HG03342 (cell line): Measurements from ENCODE around the gene ZNF616.
A peak's percentile ranks its signal among the peaks of the same experiment; 100 is the strongest.

ENCODE experiments used
- ATAC-seq: cut with Tn5 transposase; IDR thresholded peaks from one replicate; pipeline ENCODE4 v1.9.1; 2021; ENCODE audit warnings: mild to moderate bottlenecking, moderate library complexity; ENCODE audit not compliant: unreplicated experiment

ZNF616 gene

GRCh38 chr19:52139252-52140031 is at the start of gene ZNF616:
TSS of gene ZNF616 (minus strand) at chr19:52139938. CDS start at chr19:52130512, 9,426 bp downstream.
- peak; percentile 51 for ATAC-seq

- no peak for ATAC-seq
Observed at GRCh38 chr19:52188822-52189734, 49.3 kb upstream of the ZNF616 start.

GRCh38 chr19:52187407-52187806 is 47.7 kb upstream of the ZNF616 start:
- ATAC-seq, result no peak

GRCh38 chr19:52176574-52176973 is 36.8 kb upstream of the ZNF616 start:
- ATAC-seq, result no peak

- ATAC-seq, result no peak
Observed at GRCh38 chr19:52172347-52172746, 32.6 kb upstream of the ZNF616 start.

- peak; percentile 85 for ATAC-seq
Observed at GRCh38 chr19:52171321-52172169, 31.8 kb upstream of the ZNF616 start, which contains the start of gene ZNF836. TSS of gene ZNF836 (minus strand) at chr19:52171621. CDS start at chr19:52168072, 3,549 bp downstream.

GRCh38 chr19:52170863-52171320 is 31.2 kb upstream of the ZNF616 start:
- ATAC-seq, result peak; percentile 24

- no peak for ATAC-seq
Observed at GRCh38 chr19:52170304-52170703, 30.6 kb upstream of the ZNF616 start.

- no peak for ATAC-seq
Observed at GRCh38 chr19:52155596-52156359, 16.0 kb upstream of the ZNF616 start.

- no peak for ATAC-seq
Observed at GRCh38 chr19:52148256-52148655, 8.5 kb upstream of the ZNF616 start.

GRCh38 chr19:52142001-52142595 is 2.4 kb upstream of the ZNF616 start:
- no peak for ATAC-seq

- no peak for ATAC-seq
Observed at GRCh38 chr19:52141203-52141602, 1.5 kb upstream of the ZNF616 start.

- peak; percentile 87 for ATAC-seq
Observed at GRCh38 chr19:52140032-52140710, 433 bp upstream of the ZNF616 start.

GRCh38 chr19:52138983-52139251 is 821 bp downstream of the ZNF616 start:
- ATAC-seq, result peak; percentile 17

- ATAC-seq, result peak; percentile 14
Observed at GRCh38 chr19:52138278-52138982, 1.3 kb downstream of the ZNF616 start.

GRCh38 chr19:52120286-52120685 is 19.5 kb downstream of the ZNF616 start:
- no peak for ATAC-seq

GRCh38 chr19:52115526-52116053 is 24.1 kb downstream of the ZNF616 start:
- ATAC-seq, result no peak

- no peak for ATAC-seq
Observed at GRCh38 chr19:52114691-52115090, 25.0 kb downstream of the ZNF616 start.
